Astrocyte of the cerebellum (primary cell): ENCODE data around the gene MRPS5.

ENCODE experiments used
- DNase-seq: peaks from one replicate; pipeline ENCODE4 v3.0.0-alpha.2; 2011; ENCODE audit warnings: low read depth
- H3K4me3 ChIP-seq: 2 replicates; pipeline ENCODE4 v1.5.1; 2011; ENCODE audit warnings: mild to moderate bottlenecking, low read depth, low read length, moderate library complexity
- in situ Hi-C: cut with HindIII; loops from 2 replicates; pipeline ENCODE4 v1.10.0; 2017; ENCODE audit warnings: low sequenced_read_pairs
- TF ChIP-seq, protein P1 (sequence below): IDR thresholded peaks from 2 replicates; pipeline ENCODE4 v1.5.1; 2012; ENCODE audit warnings: low read length, low read depth, moderate library complexity, mild to moderate bottlenecking; ENCODE audit errors: missing control alignments

The MRPS5 gene

DNA sequence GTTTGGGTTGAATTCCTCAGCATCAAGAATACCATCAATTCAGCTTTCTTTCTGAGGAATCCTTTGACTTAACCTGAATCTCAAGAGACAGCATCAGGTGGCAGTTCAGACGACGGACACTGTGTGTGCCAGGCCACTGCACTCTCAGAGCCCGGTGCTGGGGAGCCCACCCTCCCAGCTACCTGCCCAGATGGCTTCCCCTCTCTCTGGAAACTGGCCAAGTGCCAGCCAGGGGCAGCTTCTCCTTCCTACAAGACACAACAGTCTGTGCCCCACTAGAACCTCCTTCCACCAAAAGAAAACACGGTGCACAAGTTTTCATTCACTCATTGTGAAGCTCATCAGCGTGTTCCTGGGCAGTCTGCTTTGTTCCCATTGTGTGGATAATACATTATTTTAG is 67.6 kb downstream of the MRPS5 start:
- DNase-seq = no peak
- in situ Hi-C loops = no loop called here
- H3K4me3 ChIP-seq = no peak overlapping the region
- TF ChIP-seq, protein P1, sequence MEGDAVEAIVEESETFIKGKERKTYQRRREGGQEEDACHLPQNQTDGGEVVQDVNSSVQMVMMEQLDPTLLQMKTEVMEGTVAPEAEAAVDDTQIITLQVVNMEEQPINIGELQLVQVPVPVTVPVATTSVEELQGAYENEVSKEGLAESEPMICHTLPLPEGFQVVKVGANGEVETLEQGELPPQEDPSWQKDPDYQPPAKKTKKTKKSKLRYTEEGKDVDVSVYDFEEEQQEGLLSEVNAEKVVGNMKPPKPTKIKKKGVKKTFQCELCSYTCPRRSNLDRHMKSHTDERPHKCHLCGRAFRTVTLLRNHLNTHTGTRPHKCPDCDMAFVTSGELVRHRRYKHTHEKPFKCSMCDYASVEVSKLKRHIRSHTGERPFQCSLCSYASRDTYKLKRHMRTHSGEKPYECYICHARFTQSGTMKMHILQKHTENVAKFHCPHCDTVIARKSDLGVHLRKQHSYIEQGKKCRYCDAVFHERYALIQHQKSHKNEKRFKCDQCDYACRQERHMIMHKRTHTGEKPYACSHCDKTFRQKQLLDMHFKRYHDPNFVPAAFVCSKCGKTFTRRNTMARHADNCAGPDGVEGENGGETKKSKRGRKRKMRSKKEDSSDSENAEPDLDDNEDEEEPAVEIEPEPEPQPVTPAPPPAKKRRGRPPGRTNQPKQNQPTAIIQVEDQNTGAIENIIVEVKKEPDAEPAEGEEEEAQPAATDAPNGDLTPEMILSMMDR = no peak

DNA sequence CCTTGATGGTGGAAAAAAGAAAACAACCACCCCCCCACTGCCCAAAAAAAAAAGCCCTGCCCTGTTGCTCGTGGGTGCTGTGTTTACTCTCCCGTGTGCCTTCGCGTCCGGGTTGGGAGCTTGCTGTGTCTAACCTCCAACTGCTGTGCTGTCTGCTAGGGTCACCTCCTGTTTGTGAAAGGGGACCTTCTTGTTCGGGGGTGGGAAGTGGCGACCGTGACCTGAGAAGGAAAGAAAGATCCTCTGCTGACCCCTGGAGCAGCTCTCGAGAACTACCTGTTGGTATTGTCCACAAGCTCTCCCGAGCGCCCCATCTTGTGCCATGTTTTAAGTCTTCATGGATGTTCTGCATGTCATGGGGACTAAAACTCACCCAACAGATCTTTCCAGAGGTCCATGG is 68.1 kb downstream of the MRPS5 start:
- in situ Hi-C loops = no loop called here
- TF ChIP-seq, protein P1 = no peak
- no peak overlapping the region for H3K4me3 ChIP-seq
- DNase-seq = no peak

DNA sequence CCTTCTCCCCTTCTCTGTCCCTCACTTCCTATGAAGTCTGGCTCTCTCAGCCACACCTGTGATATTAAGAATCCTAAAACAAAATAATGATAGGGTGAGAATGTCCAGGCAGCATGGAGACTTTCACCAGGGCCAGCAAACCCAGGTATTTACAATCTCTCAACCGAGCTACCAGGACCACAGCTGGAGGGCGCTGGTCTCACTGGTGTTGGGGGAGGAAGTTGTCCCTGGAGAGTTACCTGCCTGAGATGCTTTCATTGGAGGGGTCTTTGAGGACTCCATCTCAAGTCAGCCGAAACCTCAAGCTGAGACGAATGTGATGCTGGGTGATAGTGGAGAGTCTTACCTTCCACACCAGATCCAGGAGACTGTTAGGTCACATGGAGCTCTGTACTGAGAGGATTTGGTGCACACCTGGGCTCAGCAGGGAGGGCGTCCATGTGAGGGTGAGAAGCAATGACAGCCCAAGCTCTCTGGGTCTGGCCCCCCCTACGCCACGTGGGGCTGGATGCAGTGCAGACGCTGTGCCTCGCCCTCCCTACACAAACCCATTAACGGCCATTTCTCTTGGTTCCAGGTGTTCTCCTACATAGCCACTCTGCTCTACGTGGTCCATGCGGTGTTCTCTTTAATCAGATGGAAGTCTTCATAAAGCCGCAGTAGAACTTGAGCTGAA is 68.7 kb downstream of the MRPS5 start:
- TF ChIP-seq, protein P1 = no peak
- in situ Hi-C loops = no loop called here
- no peak for DNase-seq
- H3K4me3 ChIP-seq = no peak overlapping the region

DNA sequence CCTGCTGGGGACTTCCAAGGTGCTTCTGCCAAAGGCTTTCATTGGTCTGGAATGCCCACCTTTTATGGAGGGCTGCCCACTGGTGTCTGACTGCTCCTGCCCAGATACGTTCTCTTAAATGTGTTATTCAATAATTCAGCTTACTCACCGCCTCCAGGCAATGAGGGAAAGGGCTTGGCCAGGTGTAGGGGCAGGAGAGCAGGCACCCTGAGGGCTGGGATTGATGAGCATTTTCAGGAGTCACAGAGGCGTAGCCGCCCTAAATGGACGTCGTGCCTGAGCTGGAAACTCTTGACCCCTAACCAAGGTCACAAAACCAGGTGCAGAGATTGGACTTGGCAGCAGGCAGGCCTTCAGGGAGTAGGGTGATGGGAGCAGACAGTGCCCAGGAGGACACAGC is 69.3 kb downstream of the MRPS5 start:
- in situ Hi-C loops = no loop called here
- no peak for DNase-seq
- no peak overlapping the region for H3K4me3 ChIP-seq
- TF ChIP-seq, protein P1 = no peak

DNA sequence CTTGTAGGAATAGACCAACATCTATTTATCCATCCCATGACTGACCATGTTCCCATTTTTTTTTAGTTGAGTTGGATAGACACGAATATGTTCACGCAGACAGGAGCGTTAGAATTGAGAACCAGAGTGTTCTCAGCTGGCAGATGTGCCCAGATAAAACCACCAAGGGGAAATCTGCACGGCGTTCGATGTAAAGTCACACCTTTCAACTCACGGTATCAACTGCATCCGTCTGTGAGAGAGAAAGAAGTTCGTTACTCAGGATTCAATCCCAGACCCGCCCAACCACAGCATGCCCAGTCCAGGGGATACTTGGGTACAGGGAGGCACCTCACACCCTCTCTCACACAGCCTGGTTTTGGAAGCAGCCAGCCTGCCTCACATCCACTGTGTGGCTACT is 70.0 kb downstream of the MRPS5 start:
- TF ChIP-seq, protein P1 = no peak
- no peak overlapping the region for H3K4me3 ChIP-seq
- in situ Hi-C loops = no loop called here
- no peak for DNase-seq

DNA sequence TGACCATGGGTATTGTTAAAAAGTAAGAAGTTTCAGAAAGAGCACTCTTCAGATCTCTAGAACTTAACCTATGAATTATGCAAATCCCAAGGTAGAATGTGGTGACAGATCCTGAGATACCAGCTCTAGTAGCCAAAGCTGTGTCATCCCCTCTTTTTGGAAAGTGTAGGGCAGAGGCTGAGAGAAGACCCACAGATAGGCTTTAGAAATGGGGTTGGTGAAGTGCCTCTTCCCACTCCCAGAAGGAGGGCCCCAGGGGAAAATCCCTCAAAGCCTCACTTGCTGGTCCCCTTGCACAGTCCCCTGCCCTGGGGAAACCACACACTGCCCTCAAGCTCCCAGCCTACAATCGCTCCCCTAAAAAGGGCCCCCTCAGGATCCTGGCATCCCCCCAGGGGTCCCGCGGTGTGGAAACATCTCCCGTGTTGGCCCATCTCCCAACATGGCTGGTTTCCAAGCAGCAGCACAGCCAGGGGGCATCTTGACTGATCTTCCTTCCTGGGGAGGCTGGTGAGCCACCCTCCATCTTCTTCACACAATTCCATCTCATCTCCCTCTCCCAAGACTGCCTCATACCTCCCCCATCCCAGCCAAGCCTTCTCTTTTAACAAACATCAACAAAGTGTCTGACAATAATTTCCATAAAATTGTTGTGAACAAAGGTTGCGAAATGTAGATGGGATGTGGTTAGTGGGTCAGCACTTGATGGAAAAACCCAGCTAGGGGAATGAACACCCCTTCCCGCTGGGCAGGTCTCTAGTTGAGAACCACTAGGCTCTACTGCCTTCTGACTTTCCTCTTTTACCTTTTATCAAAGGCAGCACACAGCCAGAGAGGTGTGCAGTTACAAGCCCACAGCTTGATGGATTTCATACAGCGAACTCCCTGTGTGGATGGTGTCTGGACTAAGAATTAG is 71.0 kb downstream of the MRPS5 start:
- no peak overlapping the region for H3K4me3 ChIP-seq
- TF ChIP-seq, protein P1 = no peak
- in situ Hi-C loops = no loop called here
- DNase-seq = no peak
